Loucy (cell line): ENCODE data around the gene PRDM11.
A peak's percentile ranks its signal among the peaks of the same experiment; 100 is the strongest.

Source experiments
- EZH2phosphoT487 ChIP-seq: fragments of 200-600 bp; IDR thresholded peaks from 2 replicates; pipeline ENCODE4 v1.6.1; 2018; ENCODE audit warnings: antibody characterized with exemption, mild to moderate bottlenecking, moderate library complexity, borderline replicate concordance
- TF ChIP-seq, protein P1 (sequence below): fragments of 200-600 bp; sonication (generic); conservative IDR thresholded peaks from 2 replicates; pipeline ENCODE4 v1.5.1; 2014; ENCODE audit warnings: mild to moderate bottlenecking, antibody characterized with exemption, low read length

DNA sequence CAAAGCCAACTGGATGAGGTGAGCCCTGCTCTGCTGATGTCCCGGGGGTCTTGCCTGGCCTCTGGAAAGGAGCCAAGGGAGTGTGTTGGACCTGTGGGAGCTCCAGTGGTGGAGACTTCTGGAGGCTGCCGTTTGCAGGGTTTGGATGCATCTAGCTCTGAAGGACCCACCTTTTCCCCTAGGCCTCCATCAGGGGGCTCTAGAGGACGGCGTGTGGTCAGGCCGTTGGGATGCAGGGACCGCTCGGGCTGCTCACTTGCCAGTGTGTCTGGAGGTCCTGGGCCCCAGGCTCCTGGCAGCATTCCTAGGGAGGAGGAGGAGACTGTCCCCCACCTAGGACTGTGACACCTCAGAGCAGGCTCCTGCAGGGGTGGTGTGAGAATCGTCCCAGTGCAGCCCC lies 58.3 kb downstream of the PRDM11 start:
- TF ChIP-seq, protein P1, sequence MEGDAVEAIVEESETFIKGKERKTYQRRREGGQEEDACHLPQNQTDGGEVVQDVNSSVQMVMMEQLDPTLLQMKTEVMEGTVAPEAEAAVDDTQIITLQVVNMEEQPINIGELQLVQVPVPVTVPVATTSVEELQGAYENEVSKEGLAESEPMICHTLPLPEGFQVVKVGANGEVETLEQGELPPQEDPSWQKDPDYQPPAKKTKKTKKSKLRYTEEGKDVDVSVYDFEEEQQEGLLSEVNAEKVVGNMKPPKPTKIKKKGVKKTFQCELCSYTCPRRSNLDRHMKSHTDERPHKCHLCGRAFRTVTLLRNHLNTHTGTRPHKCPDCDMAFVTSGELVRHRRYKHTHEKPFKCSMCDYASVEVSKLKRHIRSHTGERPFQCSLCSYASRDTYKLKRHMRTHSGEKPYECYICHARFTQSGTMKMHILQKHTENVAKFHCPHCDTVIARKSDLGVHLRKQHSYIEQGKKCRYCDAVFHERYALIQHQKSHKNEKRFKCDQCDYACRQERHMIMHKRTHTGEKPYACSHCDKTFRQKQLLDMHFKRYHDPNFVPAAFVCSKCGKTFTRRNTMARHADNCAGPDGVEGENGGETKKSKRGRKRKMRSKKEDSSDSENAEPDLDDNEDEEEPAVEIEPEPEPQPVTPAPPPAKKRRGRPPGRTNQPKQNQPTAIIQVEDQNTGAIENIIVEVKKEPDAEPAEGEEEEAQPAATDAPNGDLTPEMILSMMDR = peak; percentile 30
- no peak for TF ChIP-seq EZH2phosphoT487
